ENCODE measurements around the gene ICA1L.
"Not testable (repeated sequence)": the region's sequence is repeated elsewhere in the genome, so short reads cannot be mapped to it uniquely, and the experiment has no call there.

Gene ICA1L

DNA sequence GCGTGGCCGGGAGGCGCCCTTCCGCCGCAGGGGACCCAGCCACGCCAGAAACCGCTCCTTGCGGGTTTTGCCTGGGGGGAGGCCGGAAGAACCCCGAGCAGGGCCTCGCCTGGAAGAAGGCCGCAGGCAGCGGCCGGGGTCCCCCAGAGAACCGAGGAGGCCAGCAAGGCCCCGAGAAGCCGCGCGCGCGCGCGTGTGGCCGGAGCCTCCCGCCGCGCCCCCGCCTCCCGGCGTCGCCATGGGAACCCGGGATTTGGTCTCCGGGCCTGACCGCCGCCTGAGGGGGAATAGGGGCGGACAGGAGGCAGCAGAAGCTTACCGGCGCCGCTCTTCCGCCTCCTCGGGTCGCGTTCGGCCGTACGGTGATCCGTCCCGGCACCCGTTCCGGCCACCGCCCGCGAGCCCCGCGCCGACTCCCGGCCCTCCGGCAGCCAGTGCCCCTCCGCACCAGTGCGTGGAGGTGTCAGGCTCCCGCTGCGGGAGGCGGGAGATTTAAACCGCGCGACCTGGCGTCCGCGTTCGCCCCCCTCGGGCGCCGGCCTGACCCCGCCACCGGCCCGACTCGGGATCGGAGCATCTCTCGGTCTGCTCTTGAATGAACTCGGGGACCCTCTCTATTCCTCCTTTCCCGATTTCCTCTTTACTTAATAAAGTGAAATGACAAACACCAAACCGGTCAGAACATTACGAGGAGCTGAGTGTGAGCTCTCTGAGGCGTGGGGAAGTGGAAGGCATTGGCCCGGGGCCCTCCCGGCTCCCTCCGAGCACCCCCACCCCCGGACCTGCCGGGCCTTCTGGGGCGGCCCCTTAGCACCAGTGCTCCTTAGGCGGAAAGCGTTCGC lies at the start of gene ICA1L:
ICA1L (minus strand) TSS at position 467 of the 842 bp plus-strand sequence. CDS start 42,757 bp downstream, outside the sequence.
- peak; percentile 36 for DNase-seq

DNA sequence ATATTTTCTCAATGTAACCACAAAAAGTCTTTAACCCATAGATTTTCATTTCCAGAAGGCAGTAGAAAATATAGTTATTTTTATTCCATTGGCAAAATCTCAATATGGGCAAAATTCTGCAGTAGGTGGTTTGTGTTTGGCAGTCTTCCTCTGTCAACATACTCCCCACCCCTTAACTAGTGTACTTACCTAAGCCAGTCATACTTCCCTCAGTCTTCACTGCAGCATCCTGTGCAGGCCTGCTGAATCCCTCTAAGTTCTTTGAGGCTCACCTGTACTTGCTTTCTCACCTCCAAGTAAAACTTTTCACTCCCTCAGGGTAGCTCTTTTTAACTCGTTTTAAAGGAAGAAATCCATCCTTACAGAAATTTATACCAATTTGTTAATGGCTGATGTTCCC lies 47.3 kb upstream of the ICA1L start:
- no peak for DNase-seq

DNA sequence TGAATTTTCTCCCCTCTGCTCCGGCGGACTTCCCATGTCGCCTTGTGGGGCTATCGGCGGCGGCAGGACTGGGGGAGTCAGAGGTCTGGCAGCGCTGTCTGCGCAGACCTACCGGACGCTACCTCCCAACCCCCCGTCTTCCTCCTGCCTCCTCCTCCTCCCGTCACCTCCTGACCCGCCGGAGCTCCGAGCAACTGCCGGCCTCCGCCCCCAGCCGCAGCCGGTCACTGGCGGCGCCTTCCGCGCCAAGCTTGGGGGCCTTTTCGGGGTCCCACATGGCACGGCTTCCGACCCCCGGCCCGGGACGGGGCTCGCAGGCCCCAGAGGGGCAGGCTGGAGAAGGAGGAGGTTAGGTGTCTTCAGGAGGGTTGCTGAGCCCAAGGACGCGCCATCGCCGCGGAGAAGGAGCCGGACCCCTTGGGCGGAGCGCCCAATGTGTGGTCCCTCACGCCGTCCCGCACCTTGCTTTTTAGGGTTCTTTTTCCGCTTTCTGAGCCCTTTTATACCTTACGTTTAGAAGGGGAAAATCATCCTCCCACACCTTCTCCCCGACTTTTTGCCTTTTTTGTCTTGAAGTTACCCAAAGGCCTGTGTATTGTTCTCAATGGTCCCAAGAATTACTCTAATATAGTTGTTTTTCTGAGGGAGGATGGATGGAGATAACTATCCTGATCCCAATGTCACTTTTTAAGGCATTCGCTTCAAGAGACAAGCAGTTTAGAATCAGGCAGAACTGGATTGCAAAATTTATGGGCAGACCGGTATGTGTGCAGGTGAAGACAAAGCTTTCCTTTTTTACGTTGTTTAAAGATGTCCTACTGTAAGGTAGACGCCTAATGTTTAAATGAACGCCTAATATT lies 41.0 kb upstream of the ICA1L start:
- DNase-seq, result peak; percentile 24

DNA sequence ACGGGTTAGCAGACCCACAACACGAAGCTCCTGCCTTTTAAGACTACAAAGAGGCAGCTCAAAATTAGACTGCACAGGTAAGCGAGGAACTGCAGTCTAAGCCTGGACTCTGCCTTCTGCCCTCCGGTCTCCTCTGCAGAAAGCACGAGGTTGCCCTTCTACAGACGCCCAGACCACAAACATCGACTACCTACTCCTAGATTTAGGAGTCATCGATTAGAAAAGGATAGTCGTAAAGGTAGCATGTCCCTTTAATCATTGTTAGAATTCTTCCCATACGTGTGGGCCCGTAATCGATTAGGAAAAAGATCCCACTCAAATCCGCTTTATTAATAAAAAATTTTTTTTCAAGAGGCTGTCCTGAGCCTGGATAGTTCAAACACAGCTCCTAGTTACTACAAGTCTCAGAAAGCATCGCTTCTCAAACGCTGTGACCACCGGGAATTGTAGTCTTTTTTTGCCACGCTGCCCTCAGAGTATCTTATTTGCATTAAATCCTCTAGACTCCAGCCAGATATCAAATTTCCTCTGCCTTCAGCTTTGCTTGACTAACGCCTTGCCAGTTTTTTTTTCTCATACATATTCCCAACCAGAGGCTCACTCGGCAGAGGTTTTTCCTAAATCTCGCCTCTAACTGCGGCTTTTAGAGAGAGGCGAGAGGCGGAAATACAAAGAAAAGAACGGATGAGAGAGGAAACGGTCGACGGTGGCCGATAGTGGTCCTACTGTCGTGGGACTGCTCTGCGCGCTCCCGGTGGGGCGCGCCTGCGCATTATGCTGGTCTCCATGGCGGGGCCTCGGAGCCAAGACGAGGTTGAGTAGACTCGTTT lies 40.2 kb upstream of the ICA1L start, which contains the start of the genes CARF and WDR12:
CARF (plus strand) TSS at position 764 of the 830 bp plus-strand sequence. CDS start 29,628 bp downstream, outside the sequence.
WDR12 (minus strand) TSS at position 162 of the 830 bp plus-strand sequence. CDS start 197 bp downstream, outside the sequence.
- DNase-seq, result peak; percentile 96

DNA sequence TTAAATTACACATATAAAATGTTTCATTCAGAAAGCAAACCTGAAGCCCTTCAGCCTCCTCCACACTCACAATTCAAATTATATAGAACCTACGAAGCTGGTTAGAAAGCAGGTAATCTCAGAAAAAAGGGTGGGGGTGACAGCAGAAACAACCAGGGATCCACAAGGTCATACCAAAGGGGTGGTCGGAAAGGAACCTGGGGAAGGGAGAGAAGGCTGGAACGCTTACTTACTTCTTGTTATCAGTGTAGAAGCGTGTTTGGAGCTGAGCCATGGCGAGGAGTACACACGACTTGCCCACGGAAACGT lies 39.6 kb upstream of the ICA1L start:
- no peak for DNase-seq

DNA sequence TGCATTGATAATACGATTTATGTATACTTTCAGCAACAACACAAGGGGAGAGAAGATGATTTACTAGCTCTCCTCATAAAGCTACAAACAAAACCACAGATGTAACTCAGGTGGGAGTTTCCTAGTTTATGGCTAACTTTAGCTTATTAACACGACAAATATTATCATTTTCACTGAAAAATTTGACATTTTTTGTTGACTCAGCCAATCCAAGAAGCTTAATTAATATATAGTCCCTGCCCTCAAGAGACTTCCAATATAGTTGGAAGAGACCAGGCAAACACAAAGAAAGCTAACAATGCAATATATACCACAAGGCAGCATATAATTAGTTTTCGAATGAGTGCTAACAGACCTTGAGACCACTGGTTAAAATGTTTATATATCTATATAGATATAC lies 39.1 kb upstream of the ICA1L start:
- peak; percentile 16 for DNase-seq

DNA sequence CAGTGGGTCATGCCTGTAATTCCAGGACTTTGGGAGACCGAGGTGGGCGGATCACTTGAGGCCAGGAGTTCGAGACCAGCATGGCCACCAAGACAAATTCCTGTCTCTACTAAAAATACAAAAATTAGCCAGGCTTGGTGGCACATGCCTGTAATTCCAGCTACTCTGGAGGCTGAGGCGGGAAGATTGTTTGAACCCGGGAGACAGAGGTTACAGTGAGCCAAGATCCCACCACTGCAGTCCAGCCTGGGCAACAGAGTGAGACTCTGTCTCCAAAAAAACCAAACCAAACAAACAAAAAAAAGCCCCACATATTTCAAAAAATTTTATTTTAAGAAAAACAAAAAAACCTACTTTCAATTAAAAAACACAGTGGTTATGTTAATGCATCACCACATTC lies 38.7 kb upstream of the ICA1L start:
- not testable (repeated sequence) for DNase-seq

GRCh38 chr2:202909394-202910192 lies 38.0 kb upstream of the ICA1L start:
- DNase-seq, result no peak

- no peak for DNase-seq
Observed at GRCh38 chr2:202908186-202908585, 36.6 kb upstream of the ICA1L start.

DNA sequence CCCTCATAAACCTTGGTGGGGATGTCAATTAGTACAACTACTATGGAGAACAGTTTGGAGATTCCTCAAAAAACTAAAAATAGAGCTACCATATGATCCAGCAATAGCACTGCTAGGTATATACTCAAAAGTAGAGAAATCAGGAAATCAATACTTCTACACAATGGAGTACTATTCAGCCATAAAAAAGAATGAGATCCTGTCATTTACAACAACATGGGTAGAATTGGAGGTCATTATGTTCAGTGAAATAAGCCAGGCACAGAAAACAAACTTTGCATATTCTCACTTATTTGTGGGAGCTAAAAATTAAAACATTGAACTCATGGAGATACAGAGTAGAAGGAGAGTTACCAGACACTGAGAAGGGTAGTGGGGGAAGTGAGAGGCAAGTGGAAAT lies 33.9 kb upstream of the ICA1L start:
- not testable (repeated sequence) for DNase-seq

DNA sequence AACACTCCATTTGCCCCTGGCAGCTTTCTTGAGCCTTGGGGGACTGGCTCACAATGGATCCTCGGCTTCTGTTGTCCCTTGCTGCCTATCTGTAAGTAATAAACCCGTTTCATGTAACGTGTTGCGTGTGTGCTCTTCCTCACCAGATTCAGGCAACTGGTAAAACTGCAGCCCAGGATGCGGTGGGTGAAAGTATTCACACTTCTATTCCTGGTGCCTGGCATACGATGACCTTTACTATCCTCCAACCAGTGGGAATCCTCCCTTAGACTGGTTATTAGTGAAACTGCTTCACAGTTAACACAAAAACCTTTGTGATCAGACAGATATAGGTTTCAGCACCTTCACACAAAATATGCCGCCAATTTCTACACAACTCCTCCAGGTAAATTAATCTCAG lies 13.6 kb upstream of the ICA1L start:
- no peak for DNase-seq

- DNase-seq, result peak; percentile 25
Observed at GRCh38 chr2:202883987-202884675, 12.6 kb upstream of the ICA1L start.

DNA sequence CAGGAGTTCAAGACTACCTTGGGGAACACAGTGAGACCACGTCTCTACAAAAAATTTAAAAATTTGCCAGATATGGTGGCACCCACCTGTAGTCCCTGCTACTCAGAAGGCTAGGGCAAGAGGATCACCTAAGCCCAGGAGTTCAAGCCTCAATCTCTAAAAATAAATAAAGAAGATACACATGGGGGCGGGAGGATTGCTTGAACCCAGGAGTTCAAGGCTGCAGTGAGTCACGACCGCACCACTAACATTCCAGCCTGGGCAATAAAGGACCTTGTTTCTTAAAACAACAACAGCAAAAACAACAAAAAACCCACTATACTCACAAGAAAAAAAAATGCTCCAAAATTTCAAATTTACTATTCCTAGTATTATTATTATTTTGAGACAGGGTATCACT lies 10.0 kb upstream of the ICA1L start:
- no peak for DNase-seq

- DNase-seq, result no peak
Observed at GRCh38 chr2:202877699-202878098, 6.1 kb upstream of the ICA1L start.

- peak; percentile 76 for DNase-seq
Observed at GRCh38 chr2:202870431-202871299, 901 bp downstream of the ICA1L start.

GRCh38 chr2:202861987-202862386 lies 9.6 kb downstream of the ICA1L start:
- DNase-seq, result no peak

GRCh38 chr2:202858601-202859000 lies 13.0 kb downstream of the ICA1L start:
- DNase-seq, result no peak

GRCh38 chr2:202849343-202849742 lies 22.2 kb downstream of the ICA1L start:
- not testable (repeated sequence) for DNase-seq

- DNase-seq, result peak; percentile 23
Observed at GRCh38 chr2:202848813-202849212, 22.8 kb downstream of the ICA1L start.

Measured in hematopoietic multipotent progenitor cell treated with erythropoietin and hydrocortisone succinate and interleukin-3 and kit ligand, for 8 days (in vitro differentiated cells).